SK-N-MC (cell line): ENCODE data around the gene ITGAE.

Source experiments
- EZH2 ChIP-seq: fragments of 200-600 bp; sonication (generic); IDR thresholded peaks from one replicate; pipeline ENCODE4 v1.6.1; 2017; ENCODE audit warnings: antibody characterized with exemption
- FOXP2 ChIP-seq: optimal IDR thresholded peaks from 2 replicates; pipeline ENCODE3; 2011; ENCODE audit warnings: mild to moderate bottlenecking, moderate library complexity; ENCODE audit not compliant: insufficient read depth; ENCODE audit errors: extremely low read length, control extremely low read depth
- POLR2AphosphoS5 ChIP-seq: IDR thresholded peaks from 2 replicates; pipeline ENCODE4 v1.6.1; 2012; ENCODE audit warnings: mild to moderate bottlenecking, low read depth, low read length, borderline replicate concordance

GRCh38 chr17:3740611-3741073 is 60.3 kb downstream of the ITGAE start:
- TF ChIP-seq EZH2: no peak
- no peak for TF ChIP-seq FOXP2
- TF ChIP-seq POLR2AphosphoS5: no peak
